ENCODE measurements around the gene RNF138.
"Not testable (repeated sequence)": the region's sequence is repeated elsewhere in the genome, so short reads cannot be mapped to it uniquely, and the experiment has no call there.

RNF138 gene

DNA sequence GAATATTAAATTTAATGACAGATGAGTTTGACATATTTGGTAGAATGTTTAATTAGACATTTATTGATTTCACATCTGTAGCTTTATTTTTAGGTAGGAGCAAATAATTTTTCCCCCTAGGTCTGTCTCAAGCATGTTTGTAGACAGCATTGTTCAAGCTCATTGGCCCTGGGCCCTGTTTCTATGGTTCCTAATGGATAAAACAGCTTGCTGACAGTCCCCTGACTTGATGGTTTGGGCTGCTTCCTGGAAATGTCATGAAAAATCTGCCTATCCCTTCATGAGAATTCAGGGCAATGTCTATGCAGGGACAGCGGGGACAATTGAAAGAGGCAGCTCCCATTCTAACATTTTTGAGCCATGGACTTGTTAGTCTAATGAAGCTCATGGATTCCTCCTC is 83.6 kb downstream of the RNF138 start:
- no peak for DNase-seq (ENCODE audit: low spot score)

DNA sequence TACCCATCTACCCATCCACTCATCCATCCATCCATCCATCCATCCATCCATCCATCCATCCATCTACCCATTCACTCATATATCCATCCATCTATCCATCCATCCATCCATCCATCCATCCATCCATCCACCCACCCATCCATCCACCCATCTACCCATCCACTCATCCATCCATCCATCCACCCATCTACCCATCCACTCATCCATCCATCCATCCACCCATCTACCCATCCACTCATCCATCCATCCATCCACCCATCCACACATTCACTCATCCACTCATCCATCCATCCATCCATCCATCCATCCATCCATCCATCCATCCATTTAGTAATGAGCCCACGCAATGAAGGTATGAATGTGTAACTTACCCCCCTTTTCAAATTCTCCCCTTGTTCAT is 85.1 kb downstream of the RNF138 start:
- not testable (repeated sequence) for DNase-seq (ENCODE audit: low spot score)

DNA sequence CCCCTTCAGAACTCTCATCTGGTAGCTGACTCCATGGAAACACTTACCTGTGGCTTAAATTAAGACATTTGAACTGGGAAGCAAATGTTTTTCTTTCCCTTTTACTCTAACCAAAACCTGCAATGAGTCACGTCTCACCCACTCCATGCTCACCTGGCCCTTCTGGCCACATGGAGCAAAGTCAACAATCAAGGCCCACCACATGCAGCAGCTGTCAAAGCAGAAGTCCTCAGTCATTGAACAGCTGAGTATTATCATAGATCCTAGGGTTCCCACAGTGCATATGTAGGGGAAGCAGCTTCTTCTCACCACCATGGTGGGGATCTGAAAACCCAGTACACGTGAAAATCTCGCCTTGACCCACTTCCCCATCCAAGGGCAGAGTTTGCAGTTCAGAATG is 85.9 kb downstream of the RNF138 start:
- no peak for DNase-seq (ENCODE audit: low spot score)

Data from D341Med (cell line).